Naive thymus-derived CD4-positive, alpha-beta T cell (primary cell): ENCODE results near the gene CDC6. TPM values are rescaled to one million over a fixed set of nuclear protein-coding genes. Genes with fewer than 3 reads are reported as not detected.
A peak's percentile ranks its signal among the peaks of the same experiment; 100 is the strongest.

Experiments used
- ATAC-seq: fragments of 150-1000 bp; cut with Tn5 transposase; 2 replicates; pipeline ENCODE4 v1.10.0; 2021; ENCODE audit warnings: mild to moderate bottlenecking, moderate library complexity
- CTCF ChIA-PET: fragments of 350-600 bp; sonication (Branson Sonifier 250); formaldehyde crosslinking; loops from one replicate; lab custom pipeline; 2021; ENCODE audit warnings: antibody characterized with exemption; lab: Charles Lee
- POLR2A ChIA-PET: fragments of 350-600 bp; sonication (Branson Sonifier 250); formaldehyde crosslinking; loops from one replicate; lab custom pipeline; 2021; ENCODE audit warnings: antibody characterized with exemption, inconsistent platforms; lab: Charles Lee
- DNase-seq, 9 donors: peaks; one replicate each; pipeline versions ENCODE4 v3.0.0 to v3.0.0-alpha.2; 2020 to 2022; ENCODE audit warnings: mixed read lengths in 1 of 9
- H3K27ac ChIP-seq: one replicate; pipeline ENCODE4 v1.7.0; 2013; ENCODE audit warnings: mild to moderate bottlenecking, low read depth, low read length, moderate library complexity
- H3K27me3 ChIP-seq, 2 donors: one replicate each; pipeline ENCODE4 v1.7.0; 2013; ENCODE audit warnings: low read length in 2 of 2, mild to moderate bottlenecking in 2 of 2, moderate library complexity in 2 of 2; ENCODE audit not compliant: control insufficient read depth in 2 of 2, insufficient read depth in 2 of 2
- H3K36me3 ChIP-seq, 3 experiments: 1 replicate in 2 of 3; 2 replicates in 1 of 3; pipeline ENCODE4 v1.7.0; 2013; ENCODE audit warnings: low read length in 3 of 3, mild to moderate bottlenecking in 3 of 3, moderate library complexity in 1 of 3; ENCODE audit not compliant: insufficient read depth in 3 of 3, control insufficient read depth in 2 of 3
- H3K4me1 ChIP-seq, 2 donors: one replicate each; pipeline ENCODE4 v1.7.0; 2013; ENCODE audit warnings: low read length in 2 of 2, mild to moderate bottlenecking in 2 of 2, moderate library complexity in 1 of 2; ENCODE audit not compliant: control insufficient read depth in 2 of 2, insufficient read depth in 2 of 2
- H3K4me3 ChIP-seq: 2 replicates; pipeline ENCODE4 v1.7.0; 2013; ENCODE audit warnings: mild to moderate bottlenecking, low read length
- H3K9me3 ChIP-seq, 3 experiments: 1 replicate in 2 of 3; 2 replicates in 1 of 3; pipeline ENCODE4 v1.7.0; 2013; ENCODE audit warnings: low read length in 3 of 3; ENCODE audit not compliant: control insufficient read depth in 2 of 3
- H3K27ac Mint-ChIP-seq, 9 donors: one replicate each; pipeline ENCODE4 v1.8.0; 2020 to 2022; ENCODE audit warnings: mixed read lengths in 9 of 9, mild to moderate bottlenecking in 8 of 9, moderate library complexity in 5 of 9, inconsistent platforms in 2 of 9
- H3K27me3 Mint-ChIP-seq, 5 donors: one replicate each; pipeline ENCODE4 v1.8.0; 2021 to 2022; ENCODE audit warnings: mixed read lengths in 5 of 5, mild to moderate bottlenecking in 1 of 5
- H3K36me3 Mint-ChIP-seq, 5 donors: one replicate each; pipeline ENCODE4 v1.8.0; 2020 to 2022; ENCODE audit warnings: mixed read lengths in 5 of 5, mild to moderate bottlenecking in 3 of 5, inconsistent platforms in 1 of 5
- H3K4me1 Mint-ChIP-seq, 7 donors: one replicate each; pipeline ENCODE4 v1.8.0; 2020 to 2022; ENCODE audit warnings: mixed read lengths in 7 of 7, mild to moderate bottlenecking in 3 of 7, inconsistent platforms in 1 of 7
- H3K4me3 Mint-ChIP-seq, 10 donors: one replicate each; pipeline ENCODE4 v1.8.0; 2020 to 2022; ENCODE audit warnings: mild to moderate bottlenecking in 10 of 10, mixed read lengths in 10 of 10, moderate library complexity in 6 of 10, inconsistent platforms in 2 of 10
- H3K9me3 Mint-ChIP-seq, 11 donors: one replicate each; pipeline ENCODE4 v1.8.0; 2020 to 2022; ENCODE audit warnings: mixed read lengths in 11 of 11, mild to moderate bottlenecking in 4 of 11, inconsistent platforms in 1 of 11, moderate library complexity in 1 of 11
- intact Hi-C, 2 donors: fragments of 100-400 bp; cut with micrococcal nuclease; formaldehyde crosslinking; loops; one replicate each; pipeline ENCODE4 v1.15.1; 2023
- polyA plus RNA-seq, 2 donors: library from polyadenylated mRNA; unstranded; fragments of 300-500 nt; fragmentation: Illumina TruSeq; gene quantifications; one replicate each; pipeline ENCODE4 v1.2.3, GENCODE V29; 2021
- total RNA-seq, 6 experiments: library from RNA in 5 of 6; stranded (reverse) in 5 of 6; gene quantifications; 1 replicate in 5 of 6; 2 replicates in 1 of 6; pipeline ENCODE4 v1.2.3 and lab custom pipeline; 2021 to 2026

Gene CDC6
- total and polyA plus RNA-seq, 7 experiments from 2014 or later, result 0.09 to 73.6 (median 0.67) TPM

DNA sequence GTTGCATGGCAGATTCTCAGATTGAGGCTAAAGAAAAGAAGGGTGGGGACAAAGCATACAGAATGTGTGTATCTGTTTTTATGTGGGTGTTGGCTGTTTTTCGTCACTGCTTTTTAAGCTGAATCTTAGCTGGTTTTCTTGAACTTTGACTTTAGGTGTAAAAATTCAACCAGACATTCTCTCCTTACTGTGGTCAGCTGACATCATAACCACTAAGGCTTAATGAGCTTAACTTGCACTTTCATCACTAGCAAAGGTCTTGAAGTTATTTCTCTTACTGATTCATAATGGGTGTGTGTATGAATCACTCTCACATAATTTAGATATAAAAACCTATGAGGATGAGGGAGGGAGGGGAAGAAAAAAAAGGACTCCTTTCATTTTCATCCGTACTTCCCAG lies 4.0 kb upstream of the CDC6 start:
- H3K4me3 Mint-ChIP-seq, result peak overlapping the region in 1 of 10 donors; percentile 63
- intact Hi-C loops, result no loop called here
- Histone ChIP-seq H3K4me3 (no peak overlapping the region), H3K9me3 (no peaks in the 10 kb centered on the region), H3K27me3 (no peaks in the 10 kb centered on the region), H3K27ac (peak overlapping the region; percentile 24), H3K36me3 (peaks cover 1 to 31% (median 5%) of the 10 kb centered on the region in 3 experiments), H3K4me1 (peaks cover 3 to 11% of the 10 kb centered on the region in 2 donors)
- H3K27me3 Mint-ChIP-seq, result no peaks in the 10 kb centered on the region
- peaks cover 4 to 26% (median 14%) of the 10 kb centered on the region in 5 donors for H3K36me3 Mint-ChIP-seq
- ChIA-PET POLR2A (interaction anchor here (0.6 to 2.1 kb wide), 2 partner anchors 65 to 85 kb away, joined by 3 to 4 read pairs; partner anchors contain the start of gene WIPF2), CTCF (interaction anchor here (0.6 to 1.1 kb wide), 2 partner anchors 93 to 163 kb away, joined by 3 to 4 read pairs; no protein-coding TSS in a partner anchor)
- peaks cover 0 to 4% (median 0%) of the 10 kb centered on the region in 11 donors for H3K9me3 Mint-ChIP-seq
- DNase-seq (no peak), ATAC-seq (no peak)
- H3K27ac Mint-ChIP-seq, result peak overlapping the region in 8 of 9 donors; percentile 25 to 82 (median 59)
- peaks cover 8 to 36% (median 15%) of the 10 kb centered on the region in 7 donors for H3K4me1 Mint-ChIP-seq

DNA sequence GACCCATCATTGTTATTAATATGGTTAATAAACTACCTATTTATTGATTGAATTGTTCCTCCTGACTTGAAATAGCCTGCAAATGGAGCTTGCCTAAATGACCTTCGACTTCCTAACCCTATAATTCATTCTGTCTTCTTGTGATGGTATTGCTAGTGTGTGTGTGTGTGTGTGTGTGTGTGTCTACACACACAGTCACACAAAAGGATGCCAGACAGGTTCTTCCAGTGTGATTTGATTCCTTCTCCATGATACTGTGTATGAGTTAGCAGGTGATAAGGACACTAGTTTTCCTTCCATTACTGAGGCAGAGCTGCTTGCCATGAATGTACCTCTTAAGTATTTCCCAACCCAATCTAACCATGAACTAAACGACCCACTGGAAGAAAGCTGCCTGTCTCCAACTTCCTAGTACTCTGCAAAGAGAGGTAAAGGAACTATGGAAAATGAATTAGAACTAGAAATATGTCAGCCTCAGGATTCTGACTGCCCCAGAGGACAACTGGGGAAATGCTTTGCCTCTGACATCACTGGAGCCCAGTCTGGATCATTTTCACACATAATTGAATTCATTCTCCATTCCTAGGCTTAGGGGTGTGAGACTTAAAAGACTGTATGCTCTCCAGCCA lies 3.5 kb upstream of the CDC6 start:
- Mint-ChIP-seq H3K4me3 (peak overlapping the region in 1 of 10 donors; percentile 7), H3K4me1 (peaks cover 8 to 39% (median 15%) of the 10 kb centered on the region in 7 donors)

DNA sequence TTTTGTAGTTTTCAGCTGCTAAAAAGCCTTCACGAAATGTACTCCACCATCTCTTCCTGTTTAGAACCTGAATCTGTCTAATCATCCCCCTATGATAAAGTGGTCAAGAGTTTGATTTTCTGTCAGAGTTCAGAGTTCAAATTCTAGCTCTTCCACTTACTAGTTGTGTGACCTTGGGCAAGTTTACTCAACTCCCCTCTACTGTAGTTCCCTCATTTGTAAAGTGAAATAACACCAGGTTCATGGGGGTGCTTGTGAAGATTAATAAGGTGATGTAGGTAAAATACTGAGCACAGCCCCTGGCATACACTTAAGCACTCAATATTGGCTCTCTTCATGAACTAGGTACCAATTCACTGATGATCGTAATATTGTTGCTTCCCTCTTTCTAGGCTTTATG lies 1.2 kb upstream of the CDC6 start:
- intact Hi-C loops, result loop anchor here (5.0 kb wide), 3 partner anchors 131 to 189 kb away; partner anchors contain the start of gene TOP2A (in 1 of the 2)
- Mint-ChIP-seq H3K27me3 (no peaks in the 10 kb centered on the region), H3K4me3 (no peak overlapping the region), H3K36me3 (peaks cover 0 to 20% (median 4%) of the 10 kb centered on the region in 5 donors), H3K4me1 (peaks cover 8 to 51% (median 22%) of the 10 kb centered on the region in 7 donors), H3K27ac (no peak overlapping the region), H3K9me3 (peaks cover 0 to 3% (median 0%) of the 10 kb centered on the region in 11 donors)
- ATAC-seq (no peak), DNase-seq (no peak)
- no peaks in the 10 kb centered on the region for H3K9me3 ChIP-seq
- no peaks in the 10 kb centered on the region for H3K27me3 ChIP-seq
- peaks cover 3 to 11% of the 10 kb centered on the region in 2 donors for H3K4me1 ChIP-seq
- H3K36me3 ChIP-seq, result peaks cover 0 to 4% (median 0%) of the 10 kb centered on the region in 3 experiments
- ChIA-PET POLR2A (no interaction called here), CTCF (interaction anchor here (0.5 kb wide), 1 partner anchor 67 kb away, joined by 4 read pairs; no protein-coding TSS in a partner anchor)
- H3K27ac ChIP-seq, result no peak overlapping the region
- H3K4me3 ChIP-seq, result no peak overlapping the region

More for the DNA sequence above, 3.5 kb upstream of the CDC6 start:
- peaks cover 0 to 26% (median 4%) of the 10 kb centered on the region in 3 experiments for H3K36me3 ChIP-seq
- Mint-ChIP-seq H3K9me3 (peaks cover 0 to 4% (median 0%) of the 10 kb centered on the region in 11 donors), H3K36me3 (peaks cover 4 to 23% (median 14%) of the 10 kb centered on the region in 5 donors), H3K27me3 (no peaks in the 10 kb centered on the region), H3K27ac (peak overlapping the region in 5 of 9 donors; percentile 2 to 78 (median 19))
- no peaks in the 10 kb centered on the region for H3K27me3 ChIP-seq
- no peaks in the 10 kb centered on the region for H3K9me3 ChIP-seq
- CTCF ChIA-PET, result interaction anchor here (0.6 to 1.1 kb wide), 4 partner anchors 70 to 163 kb away, joined by 3 to 4 read pairs (median 3); no protein-coding TSS in a partner anchor
- H3K4me3 ChIP-seq, result no peak overlapping the region
- intact Hi-C loops, result no loop called here
- POLR2A ChIA-PET, result interaction anchor here (0.6 to 2.1 kb wide), 4 partner anchors 65 to 339 kb away, joined by 3 to 4 read pairs (median 3); partner anchors contain the start of gene WIPF2
- no peak for DNase-seq
- H3K27ac ChIP-seq, result no peak overlapping the region
- H3K4me1 ChIP-seq, result peaks cover 3 to 11% of the 10 kb centered on the region in 2 donors
- ATAC-seq, result no peak

DNA sequence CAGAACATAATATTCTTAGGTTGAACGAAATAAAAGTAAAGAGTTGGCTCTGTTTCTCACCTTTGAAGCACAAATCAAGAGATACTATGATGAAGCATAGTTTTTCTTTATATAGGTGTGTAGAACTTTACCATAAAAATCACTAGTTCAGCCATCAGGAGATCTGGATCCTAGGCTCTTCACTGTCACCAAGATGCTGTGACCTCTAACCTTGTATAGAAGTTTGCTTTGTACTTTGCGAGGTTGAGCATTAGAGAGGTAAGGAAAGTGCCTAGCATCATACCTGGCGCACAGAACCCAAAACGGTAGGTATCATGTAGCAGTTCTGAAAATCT lies 553 bp upstream of the CDC6 start:
- Histone ChIP-seq H3K4me3 (no peak overlapping the region), H3K27me3 (no peaks in the 10 kb centered on the region), H3K36me3 (no peaks in the 10 kb centered on the region), H3K9me3 (no peaks in the 10 kb centered on the region), H3K27ac (peak overlapping the region; percentile 26), H3K4me1 (peaks cover 3 to 11% of the 10 kb centered on the region in 2 donors)
- no peaks in the 10 kb centered on the region for H3K27me3 Mint-ChIP-seq
- DNase-seq (no peak), ATAC-seq (no peak)
- ChIA-PET CTCF (no interaction called here), POLR2A (no interaction called here)
- intact Hi-C loops, result loop anchor here (1.0 to 5.0 kb wide), 10 partner anchors 31 to 233 kb away; partner anchors contain the start of genes MED24 (in 2 of the 2), CASC3 (in 1 of the 2), TOP2A (in 1 of the 2) and WIPF2 (in 1 of the 2)
- H3K4me1 Mint-ChIP-seq, result peaks cover 8 to 46% (median 22%) of the 10 kb centered on the region in 7 donors
- H3K36me3 Mint-ChIP-seq, result peaks cover 0 to 20% (median 2%) of the 10 kb centered on the region in 5 donors
- peak overlapping the region; percentile 84 to 98 (median 91) for H3K27ac Mint-ChIP-seq
- peaks cover 0 to 3% (median 0%) of the 10 kb centered on the region in 11 donors for H3K9me3 Mint-ChIP-seq
- H3K4me3 Mint-ChIP-seq, result peak overlapping the region; percentile 26 to 99 (median 96)

DNA sequence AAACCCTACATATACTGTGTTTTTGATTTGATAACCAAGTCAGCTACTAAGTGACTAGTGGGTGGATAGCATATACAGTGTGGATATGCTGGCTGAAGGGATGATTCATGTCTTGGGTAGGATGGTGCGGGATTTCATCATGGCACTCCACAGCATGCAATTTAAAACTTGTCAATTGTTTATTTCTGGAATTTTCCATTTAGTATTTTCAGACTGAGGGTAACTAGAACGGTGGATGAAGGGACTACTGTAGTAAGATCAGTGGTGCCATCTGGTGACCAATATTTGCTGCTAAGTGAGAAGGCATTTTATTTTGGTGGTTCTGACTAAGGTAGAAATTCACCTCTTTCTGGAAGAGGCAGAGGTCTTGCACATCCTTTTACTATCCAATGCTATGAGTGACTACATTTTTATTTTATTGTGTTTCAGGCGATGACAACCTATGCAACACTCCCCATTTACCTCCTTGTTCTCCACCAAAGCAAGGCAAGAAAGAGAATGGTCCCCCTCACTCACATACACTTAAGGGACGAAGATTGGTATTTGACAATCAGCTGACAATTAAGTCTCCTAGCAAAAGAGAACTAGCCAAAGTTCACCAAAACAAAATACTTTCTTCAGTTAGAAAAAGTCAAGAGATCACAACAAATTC lies 3.1 kb downstream of the CDC6 start:
- H3K4me1 Mint-ChIP-seq, result peaks cover 8 to 41% (median 22%) of the 10 kb centered on the region in 7 donors
- Histone ChIP-seq H3K27me3 (no peaks in the 10 kb centered on the region), H3K4me3 (no peak overlapping the region), H3K36me3 (no peaks in the 10 kb centered on the region), H3K9me3 (no peaks in the 10 kb centered on the region), H3K4me1 (peaks cover 0 to 3% of the 10 kb centered on the region in 2 donors), H3K27ac (no peak overlapping the region)
- H3K27ac Mint-ChIP-seq, result peak overlapping the region in 1 of 9 donors; percentile 61
- peaks cover 0 to 3% (median 0%) of the 10 kb centered on the region in 11 donors for H3K9me3 Mint-ChIP-seq
- CTCF ChIA-PET, result interaction anchor here (0.6 to 4.1 kb wide), 4 partner anchors 9 to 91 kb away, joined by 3 to 16 read pairs (median 4); no protein-coding TSS in a partner anchor
- peak overlapping the region in 1 of 10 donors; percentile 13 for H3K4me3 Mint-ChIP-seq
- ATAC-seq, result no peak
- intact Hi-C loops, result loop anchor here (1.0 kb wide), 2 partner anchors 88 to 277 kb away; no protein-coding TSS in a partner anchor
- POLR2A ChIA-PET, result interaction anchor here (0.6 to 1.5 kb wide), 4 partner anchors 16 to 93 kb away, joined by 3 to 4 read pairs (median 3); partner anchors contain the start of gene RARA
- H3K36me3 Mint-ChIP-seq, result peaks cover 0 to 29% (median 0%) of the 10 kb centered on the region in 5 donors
- DNase-seq, result peak in 6 of 9 donors; percentile 23 to 47 (median 41)
- no peaks in the 10 kb centered on the region for H3K27me3 Mint-ChIP-seq

DNA sequence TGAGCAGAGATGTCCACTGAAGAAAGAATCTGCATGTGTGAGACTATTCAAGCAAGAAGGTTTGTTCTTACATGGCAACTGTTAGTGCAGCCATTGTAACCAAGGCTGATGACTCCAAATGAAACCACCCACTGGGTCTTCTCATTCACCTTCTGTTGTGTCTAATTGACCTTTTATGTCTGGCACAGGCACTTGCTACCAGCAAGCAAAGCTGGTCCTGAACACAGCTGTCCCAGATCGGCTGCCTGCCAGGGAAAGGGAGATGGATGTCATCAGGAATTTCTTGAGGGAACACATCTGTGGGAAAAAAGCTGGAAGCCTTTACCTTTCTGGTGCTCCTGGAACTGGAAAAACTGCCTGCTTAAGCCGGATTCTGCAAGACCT lies 3.6 kb downstream of the CDC6 start:
- DNase-seq (no peak), ATAC-seq (no peak)
- H3K27ac ChIP-seq, result no peak overlapping the region
- no peaks in the 10 kb centered on the region for H3K27me3 ChIP-seq
- H3K9me3 Mint-ChIP-seq, result peaks cover 0 to 3% (median 0%) of the 10 kb centered on the region in 11 donors
- H3K4me1 ChIP-seq, result peaks cover 0 to 3% of the 10 kb centered on the region in 2 donors
- H3K36me3 Mint-ChIP-seq, result peaks cover 0 to 32% (median 0%) of the 10 kb centered on the region in 5 donors
- ChIA-PET CTCF (interaction anchor here (0.7 to 4.1 kb wide), 6 partner anchors 12 to 1583 kb away, joined by 3 to 16 read pairs (median 4); no protein-coding TSS in a partner anchor), POLR2A (interaction anchor here (0.6 to 1.5 kb wide), 3 partner anchors 16 to 93 kb away, joined by 3 to 4 read pairs (median 3); no protein-coding TSS in a partner anchor)
- H3K9me3 ChIP-seq, result no peaks in the 10 kb centered on the region
- no peak overlapping the region for H3K27ac Mint-ChIP-seq
- no peak overlapping the region for H3K4me3 ChIP-seq
- no peaks in the 10 kb centered on the region for H3K36me3 ChIP-seq
- peaks cover 8 to 44% (median 22%) of the 10 kb centered on the region in 7 donors for H3K4me1 Mint-ChIP-seq
- intact Hi-C loops, result no loop called here
- no peak overlapping the region for H3K4me3 Mint-ChIP-seq
- no peaks in the 10 kb centered on the region for H3K27me3 Mint-ChIP-seq
